RCC 7860 (cell line): ENCODE results near the gene PIGL.

ENCODE experiments used
- DNase-seq: peaks from one replicate; pipeline ENCODE4 v3.0.0-alpha.2; 2015; ENCODE audit warnings: low spot score
- FAIRE-seq: peaks from 2 replicates; lab custom pipeline; 2012; peaks lifted over from hg19 to GRCh38; lab: Jason Lieb, UNC

Gene PIGL

GRCh38 chr17:16348586-16348985, 131.6 kb downstream of the PIGL start:
- FAIRE-seq, result no peak

GRCh38 chr17:16349431-16349830, 132.4 kb downstream of the PIGL start:
- DNase-seq (no peak), FAIRE-seq (no peak)

More at GRCh38 chr17:16348586-16348985, 131.6 kb downstream of the PIGL start:
- no peak for DNase-seq

GRCh38 chr17:16351831-16352230, 134.8 kb downstream of the PIGL start:
- FAIRE-seq (no peak), DNase-seq (no peak)

GRCh38 chr17:16352303-16352666, 135.3 kb downstream of the PIGL start:
- FAIRE-seq (no peak), DNase-seq (no peak)

- DNase-seq, result no peak
- no peak for FAIRE-seq
These were observed 135.8 kb downstream of the PIGL start for GRCh38 chr17:16352667-16353316.

- DNase-seq, result no peak
- no peak for FAIRE-seq
These were observed 136.5 kb downstream of the PIGL start, which contains the start of gene CENPV for GRCh38 chr17:16353317-16354174. Gene CENPV, minus strand, starts transcription at chr17:16353469. Its CDS starts 33 bp downstream, at chr17:16353436.

GRCh38 chr17:16354585-16354984, 137.6 kb downstream of the PIGL start:
- FAIRE-seq (no peak), DNase-seq (no peak)

GRCh38 chr17:16358394-16358793, 141.4 kb downstream of the PIGL start:
- DNase-seq (no peak), FAIRE-seq (no peak)

GRCh38 chr17:16361874-16362273, 144.9 kb downstream of the PIGL start:
- FAIRE-seq, result no peak

GRCh38 chr17:16363749-16364536, 146.9 kb downstream of the PIGL start:
- peak; percentile 29 for DNase-seq

More at GRCh38 chr17:16361874-16362273, 144.9 kb downstream of the PIGL start:
- DNase-seq, result no peak

GRCh38 chr17:16364625-16365024, 147.6 kb downstream of the PIGL start:
- no peak for DNase-seq
- no peak for FAIRE-seq

More at GRCh38 chr17:16363749-16364536, 146.9 kb downstream of the PIGL start:
- FAIRE-seq, result no peak

- FAIRE-seq, result no peak
These were observed 154.7 kb downstream of the PIGL start for GRCh38 chr17:16371742-16372141.

GRCh38 chr17:16374146-16374938, 157.3 kb downstream of the PIGL start:
- FAIRE-seq, result no peak

More at GRCh38 chr17:16371742-16372141, 154.7 kb downstream of the PIGL start:
- DNase-seq, result no peak

More at GRCh38 chr17:16374146-16374938, 157.3 kb downstream of the PIGL start:
- no peak for DNase-seq
